Measurements from ENCODE around the gene PDS5A.
"Not testable (repeated sequence)": the region's sequence is repeated elsewhere in the genome, so short reads cannot be mapped to it uniquely, and the experiment has no call there.

PDS5A gene

GRCh38 chr4:39924014-39924413, 53.7 kb downstream of the PDS5A start:
- DNase-seq (ENCODE audit: low read depth, low spot score), result no peak
- no peak for TF ChIP-seq CTCF (IDR thresholded peaks at IDR 0.05; ENCODE audit: low read depth, low read length)
- in situ Hi-C loops (cut with HindIII; ENCODE audit: low sequenced_read_pairs), result no loop called here
- H3K4me3 ChIP-seq (ENCODE audit: low read depth, low read length), result no peak overlapping the region

- DNase-seq (ENCODE audit: low read depth, low spot score), result no peak
- in situ Hi-C loops (cut with HindIII; ENCODE audit: low sequenced_read_pairs), result no loop called here
Observed at GRCh38 chr4:39922399-39922798, 55.3 kb downstream of the PDS5A start.

GRCh38 chr4:39913471-39913870, 64.2 kb downstream of the PDS5A start:
- no peak for TF ChIP-seq CTCF (IDR thresholded peaks at IDR 0.05; ENCODE audit: low read depth, low read length)
- no peak overlapping the region for H3K4me3 ChIP-seq (ENCODE audit: low read depth, low read length)
- in situ Hi-C loops (cut with HindIII; ENCODE audit: low sequenced_read_pairs), result no loop called here
- no peak for DNase-seq (ENCODE audit: low read depth, low spot score)

More at GRCh38 chr4:39922399-39922798, 55.3 kb downstream of the PDS5A start:
- no peak for TF ChIP-seq CTCF (IDR thresholded peaks at IDR 0.05; ENCODE audit: low read depth, low read length)
- no peak overlapping the region for H3K4me3 ChIP-seq (ENCODE audit: low read depth, low read length)

GRCh38 chr4:39910064-39910463, 67.6 kb downstream of the PDS5A start:
- TF ChIP-seq CTCF (IDR thresholded peaks at IDR 0.05; ENCODE audit: low read depth, low read length), result no peak
- no peak for DNase-seq (ENCODE audit: low read depth, low spot score)
- H3K4me3 ChIP-seq (ENCODE audit: low read depth, low read length), result no peak overlapping the region
- in situ Hi-C loops (cut with HindIII; ENCODE audit: low sequenced_read_pairs), result no loop called here

- TF ChIP-seq CTCF (IDR thresholded peaks at IDR 0.05; ENCODE audit: low read depth, low read length), result no peak
- DNase-seq (ENCODE audit: low read depth, low spot score), result no peak
- no peak overlapping the region for H3K4me3 ChIP-seq (ENCODE audit: low read depth, low read length)
- in situ Hi-C loops (cut with HindIII; ENCODE audit: low sequenced_read_pairs), result no loop called here
Observed at GRCh38 chr4:39908284-39908683, 69.4 kb downstream of the PDS5A start.

- no peak overlapping the region for H3K4me3 ChIP-seq (ENCODE audit: low read depth, low read length)
- in situ Hi-C loops (cut with HindIII; ENCODE audit: low sequenced_read_pairs), result no loop called here
- no peak for TF ChIP-seq CTCF (IDR thresholded peaks at IDR 0.05; ENCODE audit: low read depth, low read length)
- DNase-seq (ENCODE audit: low read depth, low spot score), result no peak
Observed at GRCh38 chr4:39905656-39906055, 72.1 kb downstream of the PDS5A start.

GRCh38 chr4:39905019-39905418, 72.7 kb downstream of the PDS5A start:
- DNase-seq (ENCODE audit: low read depth, low spot score); H3K4me3 ChIP-seq (ENCODE audit: low read depth, low read length); in situ Hi-C loops (cut with HindIII; ENCODE audit: low sequenced_read_pairs): not testable (repeated sequence)

All from astrocyte of the spinal cord (primary cell).